Measurements from ENCODE around the gene MFF. TPM values are rescaled to one million over a fixed set of nuclear protein-coding genes. Genes with fewer than 3 reads are reported as not detected.

Gene MFF
- total RNA-seq, 2 donors from 2014 or later = 74.8 to 93.0 TPM

GRCh38 chr2:227344231-227344630, 19.2 kb downstream of the MFF start:
- DNase-seq = no peak
- H3K36me3 ChIP-seq (ENCODE audit: control insufficient read depth, insufficient read depth, low read length) = peaks cover 57% of the 10 kb centered on the region
- H3K4me3 Mint-ChIP-seq = no peak overlapping the region
- H3K4me1 Mint-ChIP-seq = peaks cover 4% of the 10 kb centered on the region
- H3K9me3 ChIP-seq (ENCODE audit: control insufficient read depth, low read length) = no peaks in the 10 kb centered on the region
- no peak overlapping the region for H3K27ac Mint-ChIP-seq
- H3K9ac ChIP-seq (ENCODE audit: extremely low read depth, low read length, poor library complexity, severe bottlenecking) = no peak overlapping the region
- TF ChIP-seq CTCF (conservative IDR thresholded peaks at IDR 0.05) = no peak
- H3K4me3 ChIP-seq (ENCODE audit: low read length) = no peak overlapping the region
- H3K36me3 Mint-ChIP-seq (ENCODE audit: low read depth) = peaks cover 23% of the 10 kb centered on the region
- H3K27me3 Mint-ChIP-seq (ENCODE audit: insufficient read depth) = no peaks in the 10 kb centered on the region
- 92% methylated on average over 2 of the region's 2 CpGs; no CpG with 5 or more reads in 1 of the 2 experiments for WGBS, 2 experiments (ENCODE audit: insufficient coverage in 1 of 2, insufficient read length in 1 of 2)
- H3K4me1 ChIP-seq (ENCODE audit: control insufficient read depth, insufficient read depth, low read length) = no peaks in the 10 kb centered on the region
- H3K27ac ChIP-seq (ENCODE audit: low read depth, low read length) = no peak overlapping the region
- H3K9me3 Mint-ChIP-seq = no peaks in the 10 kb centered on the region
- H3K27me3 ChIP-seq (ENCODE audit: control insufficient read depth, insufficient read depth, low read length, poor library complexity, severe bottlenecking) = no peaks in the 10 kb centered on the region

GRCh38 chr2:227347117-227347516, 22.1 kb downstream of the MFF start:
- Histone ChIP-seq H3K36me3 (ENCODE audit: control insufficient read depth, insufficient read depth, low read length) (peaks cover 48% of the 10 kb centered on the region), H3K27me3 (ENCODE audit: control insufficient read depth, insufficient read depth, low read length, poor library complexity, severe bottlenecking) (no peaks in the 10 kb centered on the region), H3K9ac (ENCODE audit: extremely low read depth, low read length, poor library complexity, severe bottlenecking) (no peak overlapping the region), H3K9me3 (ENCODE audit: control insufficient read depth, low read length) (no peaks in the 10 kb centered on the region), H3K27ac (ENCODE audit: low read depth, low read length) (no peak overlapping the region), H3K4me3 (ENCODE audit: low read length) (no peak overlapping the region), H3K4me1 (ENCODE audit: control insufficient read depth, insufficient read depth, low read length) (no peaks in the 10 kb centered on the region)
- WGBS, 2 experiments (ENCODE audit: insufficient coverage in 1 of 2, insufficient read length in 1 of 2) = 90 to 93% methylated on average over 5 to 7 of the region's 7 CpGs
- Mint-ChIP-seq H3K9me3 (no peaks in the 10 kb centered on the region), H3K4me1 (peaks cover 6% of the 10 kb centered on the region), H3K27me3 (ENCODE audit: insufficient read depth) (no peaks in the 10 kb centered on the region), H3K36me3 (ENCODE audit: low read depth) (peaks cover 27% of the 10 kb centered on the region), H3K27ac (peak overlapping the region; percentile 81), H3K4me3 (no peak overlapping the region)
- peak; percentile 57 for DNase-seq
- peak; percentile 57 for TF ChIP-seq CTCF (conservative IDR thresholded peaks at IDR 0.05)

- Histone ChIP-seq H3K9me3 (ENCODE audit: control insufficient read depth, low read length) (no peaks in the 10 kb centered on the region), H3K36me3 (ENCODE audit: control insufficient read depth, insufficient read depth, low read length) (peaks cover 49% of the 10 kb centered on the region), H3K9ac (ENCODE audit: extremely low read depth, low read length, poor library complexity, severe bottlenecking) (no peak overlapping the region), H3K4me3 (ENCODE audit: low read length) (no peak overlapping the region), H3K27me3 (ENCODE audit: control insufficient read depth, insufficient read depth, low read length, poor library complexity, severe bottlenecking) (no peaks in the 10 kb centered on the region), H3K27ac (ENCODE audit: low read depth, low read length) (no peak overlapping the region), H3K4me1 (ENCODE audit: control insufficient read depth, insufficient read depth, low read length) (no peaks in the 10 kb centered on the region)
- Mint-ChIP-seq H3K27ac (no peak overlapping the region), H3K27me3 (ENCODE audit: insufficient read depth) (no peaks in the 10 kb centered on the region), H3K4me1 (peaks cover 6% of the 10 kb centered on the region), H3K9me3 (no peaks in the 10 kb centered on the region), H3K4me3 (no peak overlapping the region), H3K36me3 (ENCODE audit: low read depth) (peaks cover 31% of the 10 kb centered on the region)
- no peak for DNase-seq
- no peak for TF ChIP-seq CTCF (conservative IDR thresholded peaks at IDR 0.05)
- WGBS, 2 experiments (ENCODE audit: insufficient coverage in 1 of 2, insufficient read length in 1 of 2) = 90 to 94% methylated on average over 2 of the region's 2 CpGs
These were observed 23.3 kb downstream of the MFF start for GRCh38 chr2:227348324-227348723.
